ENCODE results near the gene SLU7. TPM values are rescaled to one million over a fixed set of nuclear protein-coding genes. Genes with fewer than 3 reads are reported as not detected.

SLU7 gene
- total and polyA plus RNA-seq, 2 of the 4 experiments (the other 2 are of a cell fraction) = 15.9 to 34.2 TPM

DNA sequence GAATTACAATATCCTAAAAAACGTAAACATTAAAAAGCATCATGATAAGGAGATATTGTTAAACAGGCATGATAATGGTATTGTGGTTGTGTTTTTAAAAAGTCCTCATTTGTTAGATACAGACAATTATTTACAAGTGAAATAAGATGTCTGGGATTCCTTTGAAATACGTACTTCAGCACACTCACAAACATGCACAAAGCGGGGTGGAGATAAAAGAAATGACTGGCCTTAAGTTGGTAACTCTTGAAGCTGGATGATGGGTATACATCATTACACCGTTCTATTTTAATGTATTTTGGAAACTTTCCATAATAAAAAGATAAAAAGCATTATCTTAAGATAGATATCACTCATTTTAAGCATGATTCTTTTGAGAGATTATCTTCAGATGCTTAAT lies 20.1 kb downstream of the SLU7 start:
- no CpG with 5 or more reads among the region's 4 CpGs for WGBS, 2 experiments (ENCODE audit: extremely low coverage in 2 of 2, insufficient read length in 1 of 2)
- Histone ChIP-seq H2BK120ac (ENCODE audit: low read depth, low read length) (no peak overlapping the region), H2AK9ac (replicated peaks; ENCODE audit: low read depth, low read length, poor library complexity) (no peak overlapping the region), H3K27ac (ENCODE audit: insufficient read depth, low read length) (no peak overlapping the region), H2BK15ac (ENCODE audit: low read depth, low read length) (no peak overlapping the region), H4K5ac (ENCODE audit: low read depth, low read length) (no peak overlapping the region), H3K4me1 (ENCODE audit: control insufficient read depth, insufficient read depth, low read length) (no peaks in the 10 kb centered on the region; the same call in 1 of the 2 replicates), H2BK20ac (ENCODE audit: low read depth, low read length) (no peak overlapping the region), H3K9me3 (ENCODE audit: control insufficient read depth, insufficient read depth, low read length) (no peaks in the 10 kb centered on the region), H3K56ac (ENCODE audit: extremely low read depth, insufficient read depth, low read length) (no peak overlapping the region), H3K14ac (replicated peaks; ENCODE audit: low read depth, low read length) (no peak overlapping the region), H3K9ac (ENCODE audit: low read depth, low read length) (peak overlapping the region; percentile 9; the same call in 1 of the 2 replicates), H3K4me2 (ENCODE audit: low read depth, low read length) (peak overlapping the region; percentile 88), H4K8ac (ENCODE audit: low read depth in 2 of 2, low read length in 2 of 2) (peak overlapping the region in 1 of 2 experiments; percentile 8; a peak in 2 of 4 replicates), H4K91ac (ENCODE audit: insufficient read depth, low read depth, low read length) (no peak overlapping the region), H3K4me3 (ENCODE audit: insufficient read depth, low read depth, low read length) (peak overlapping the region; percentile 79), H3K4ac (ENCODE audit: low read depth, low read length) (no peak overlapping the region; the same call in 1 of the 2 replicates), H3K23ac (ENCODE audit: low read depth, low read length) (0 out of 2 replicates have a peak overlapping the region, but pooled peaks have one; percentile 48), H2BK5ac (ENCODE audit: low read depth, low read length, poor library complexity, severe bottlenecking) (peak overlapping the region; percentile 87), H3K27me3 (ENCODE audit: control insufficient read depth, insufficient read depth, low read length) (no peaks in the 10 kb centered on the region), H3K79me1 (ENCODE audit: low read depth in 1 of 2, low read length in 2 of 2) (peaks cover 12 to 43% of the 10 kb centered on the region in 2 experiments), H3K9me1 (ENCODE audit: insufficient read depth, low read length) (0 out of 2 replicates have a peak, but pooled peaks cover 2% of the 10 kb centered on the region), H2AFZ (replicated peaks; ENCODE audit: low read length, poor library complexity) (no peak overlapping the region), H3K18ac (ENCODE audit: low read depth, low read length) (no peak overlapping the region), H4K20me1 (ENCODE audit: insufficient read depth, low read length) (no peaks in the 10 kb centered on the region), H3K36me3 (ENCODE audit: control insufficient read depth, insufficient read depth, low read length) (peaks cover 7% of the 10 kb centered on the region), H2AK5ac (ENCODE audit: low read depth, low read length) (no peak overlapping the region)
- intact Hi-C loops (cut with micrococcal nuclease) = loop anchor here (10.0 kb wide), 1 partner anchor 314 kb away; no protein-coding TSS in a partner anchor
- 0 out of 2 replicates have a peak, but pooled peaks have one; percentile 15 for ATAC-seq (ENCODE audit: low read depth)
- CTCF ChIA-PET = no interaction called here
- dilution Hi-C loops (cut with HindIII; ENCODE audit: low sequenced_read_pairs, unreplicated experiment) = no loop called here
- BruUV-seq (replicated peaks) = no TSS peak
- no peak for TF ChIP-seq CHD1 (IDR thresholded peaks at IDR 0.05; ENCODE audit: low read depth, low read length)
- no peak for TF ChIP-seq RCOR1 (IDR thresholded peaks at IDR 0.05; ENCODE audit: insufficient replicate concordance, low read length)
- no peak for TF ChIP-seq ELK1 (IDR thresholded peaks at IDR 0.05; ENCODE audit: borderline replicate concordance, low read depth, low read length)
- no peak for TF ChIP-seq CEBPB (IDR thresholded peaks at IDR 0.05; ENCODE audit: low read depth, low read length)
- no peak for TF ChIP-seq NFE2L2 (IDR thresholded peaks at IDR 0.05; ENCODE audit: low read depth, low read length)
- no peak for TF ChIP-seq USF2 (IDR thresholded peaks at IDR 0.05; ENCODE audit: low read depth, low read length)
- no peak for TF ChIP-seq RAD21 (IDR thresholded peaks at IDR 0.05; ENCODE audit: low read length)
- no peak for TF ChIP-seq CTCF (conservative IDR thresholded peaks at IDR 0.05; ENCODE audit: low read depth, low read length)
- no peak for TF ChIP-seq MAZ (IDR thresholded peaks at IDR 0.05; ENCODE audit: borderline replicate concordance, low read depth, low read length)
- no peak for TF ChIP-seq MXI1 (IDR thresholded peaks at IDR 0.05; ENCODE audit: borderline replicate concordance, low read depth, low read length)
- TF ChIP-seq POLR2A (IDR thresholded peaks at IDR 0.05; ENCODE audit: low read depth, low read length) = no peak
- TF ChIP-seq MAFK (IDR thresholded peaks at IDR 0.05; ENCODE audit: low read depth, low read length) = no peak
- TF ChIP-seq SMC3 (IDR thresholded peaks at IDR 0.05; ENCODE audit: low read depth, low read length) = no peak
- TF ChIP-seq RFX5 (IDR thresholded peaks at IDR 0.05; ENCODE audit: low read depth, low read length) = no peak
- TF ChIP-seq BHLHE40 (IDR thresholded peaks at IDR 0.05; ENCODE audit: low read depth, low read length) = no peak
- TF ChIP-seq FOS (IDR thresholded peaks at IDR 0.05; ENCODE audit: low read depth, low read length) = no peak
- peak; percentile 59 for DNase-seq
- in situ Hi-C loops (cut with MboI; ENCODE audit: low sequenced_read_pairs) = loop anchor here (5.0 kb wide), 1 partner anchor 377 kb away; no protein-coding TSS in a partner anchor
- POLR2A ChIA-PET (ENCODE audit: unreplicated experiment) = no interaction called here

Measured in IMR-90 (cell line).